Endothelial cell of umbilical vein (primary cell): ENCODE results near the gene NYAP1. TPM values are rescaled to one million over a fixed set of nuclear protein-coding genes. Genes with fewer than 3 reads are reported as not detected.

Source experiments
- BruUV-seq: library from RNA; stranded (reverse); fragments of 400-500 nt; replicated peaks from 2 replicates; lab custom pipeline; 2021; lab: Mats Ljungman, UMichigan
- CTCF ChIA-PET: fragments of 300-600, 350-600 bp; sonication (Branson Sonifier 250); formaldehyde crosslinking; loops from one replicate; lab custom pipeline; 2021; ENCODE audit warnings: antibody characterized with exemption, inconsistent platforms; lab: Charles Lee
- POLR2A ChIA-PET: fragments of 300-600, 350-600 bp; sonication (Branson Sonifier 250); formaldehyde crosslinking; loops from one replicate; lab custom pipeline; 2021; ENCODE audit warnings: antibody characterized with exemption, inconsistent platforms; lab: Charles Lee
- DNase-seq: peaks from one replicate; pipeline ENCODE4 v3.0.0-alpha.2; 2011; ENCODE audit warnings: low read depth, low spot score
- FAIRE-seq: peaks from 2 replicates; lab custom pipeline; 2011; peaks lifted over from hg19 to GRCh38; lab: Jason Lieb, UNC
- H2AFZ ChIP-seq: 2 replicates; pipeline ENCODE4 v1.6.0; 2012; ENCODE audit warnings: low read depth, low read length, control low read depth, inconsistent platforms
- H3K27ac ChIP-seq: 2 replicates; pipeline ENCODE4 v1.5.1; 2011; ENCODE audit warnings: low read depth, mild to moderate bottlenecking, control low read depth, low read length, moderate library complexity; ENCODE audit not compliant: insufficient read depth
- H3K27me3 ChIP-seq, 2 experiments: 2 replicates each; pipeline versions ENCODE4 v1.6.0 to v1.6.1; 2011; ENCODE audit warnings: low read length in 2 of 2, mixed read lengths in 1 of 2; ENCODE audit not compliant: control insufficient read depth in 2 of 2, insufficient read depth in 2 of 2
- H3K36me3 ChIP-seq, 2 experiments: 2 replicates in 1 of 2; 3 replicates in 1 of 2; pipeline ENCODE4 v1.5.1; 2011; ENCODE audit warnings: low read length in 2 of 2, mild to moderate bottlenecking in 1 of 2, moderate library complexity in 1 of 2; ENCODE audit not compliant: control insufficient read depth in 2 of 2, insufficient read depth in 2 of 2; ENCODE audit errors: extremely low read depth in 1 of 2
- H3K4me1 ChIP-seq: 3 replicates; pipeline ENCODE4 v1.5.1; 2011; ENCODE audit warnings: mild to moderate bottlenecking, low read length; ENCODE audit not compliant: control insufficient read depth, insufficient read depth; ENCODE audit errors: extremely low read depth
- H3K4me2 ChIP-seq: 2 replicates; pipeline ENCODE4 v1.6.1; 2011; ENCODE audit warnings: low read length, control low read depth, mixed read lengths; ENCODE audit not compliant: insufficient read depth
- H3K4me3 ChIP-seq, 3 experiments: fragments of 200-600 bp in 1 of 3; sonication (generic), shearing (Covaris generic) in 1 of 3; replicated peaks in 1 of 3; 2 replicates each; pipeline ENCODE4 v1.5.1; 2011 to 2016; ENCODE audit warnings: control low read depth in 3 of 3, low read length in 3 of 3, mild to moderate bottlenecking in 2 of 3, inconsistent platforms in 1 of 3, low read depth in 1 of 3, moderate library complexity in 1 of 3; ENCODE audit not compliant: insufficient read depth in 1 of 3
- H3K79me2 ChIP-seq: 2 replicates; pipeline ENCODE4 v1.6.0; 2012; ENCODE audit warnings: low read length, inconsistent platforms; ENCODE audit not compliant: control insufficient read depth, insufficient read depth
- H3K9ac ChIP-seq: replicated peaks from 2 replicates; pipeline ENCODE3; 2011; ENCODE audit warnings: low read length, control low read depth; ENCODE audit not compliant: insufficient read depth; ENCODE audit errors: extremely low read depth
- H3K9me1 ChIP-seq: replicated peaks from 3 replicates; pipeline ENCODE4 v1.6.0; 2011; ENCODE audit warnings: mild to moderate bottlenecking, low read length; ENCODE audit not compliant: control insufficient read depth, insufficient read depth; ENCODE audit errors: extremely low read depth
- H3K9me3 ChIP-seq: replicated peaks from 2 replicates; pipeline ENCODE4 v1.5.1; 2012; ENCODE audit warnings: low read length, inconsistent platforms; ENCODE audit not compliant: control insufficient read depth, insufficient read depth
- H4K20me1 ChIP-seq: replicated peaks from 2 replicates; pipeline ENCODE3; 2011; ENCODE audit warnings: mild to moderate bottlenecking, low read length; ENCODE audit not compliant: control insufficient read depth, insufficient read depth; ENCODE audit errors: extremely low read depth
- CTCF ChIP-seq, 2 donors: IDR thresholded peaks; 1 replicate in 1 of 2; 2 replicates in 1 of 2; pipeline ENCODE4 v1.5.1; 2011; ENCODE audit warnings: low read length in 2 of 2, mild to moderate bottlenecking in 2 of 2, moderate library complexity in 2 of 2, control low read depth in 1 of 2, inconsistent platforms in 1 of 2, low read depth in 1 of 2; ENCODE audit not compliant: insufficient read depth in 1 of 2; ENCODE audit errors: extremely low read depth in 1 of 2
- EZH2 ChIP-seq: IDR thresholded peaks from 2 replicates; pipeline ENCODE4 v1.6.1; 2012; ENCODE audit warnings: borderline replicate concordance, low read depth, mild to moderate bottlenecking, moderate library complexity, low read length, inconsistent platforms; ENCODE audit not compliant: severe bottlenecking
- FOS ChIP-seq: IDR thresholded peaks from 2 replicates; pipeline ENCODE4 v1.6.1; 2011; ENCODE audit warnings: mild to moderate bottlenecking, low read length, moderate library complexity, borderline replicate concordance; ENCODE audit not compliant: insufficient read depth
- GATA2 ChIP-seq: IDR thresholded peaks from 2 replicates; pipeline ENCODE4 v1.7.0; 2011; ENCODE audit warnings: low read depth, mild to moderate bottlenecking, moderate library complexity, mixed read lengths, low read length; ENCODE audit not compliant: insufficient read length, insufficient read depth
- JUN ChIP-seq: IDR thresholded peaks from 2 replicates; pipeline ENCODE4 v1.6.1; 2011; ENCODE audit warnings: borderline replicate concordance, low read depth; ENCODE audit not compliant: insufficient read length, insufficient read depth
- MAX ChIP-seq: IDR thresholded peaks from 2 replicates; pipeline ENCODE4 v1.6.1; 2011; ENCODE audit not compliant: insufficient read depth, insufficient read length
- MYC ChIP-seq: IDR thresholded peaks from one replicate; pipeline ENCODE4 v1.6.1; 2011; ENCODE audit warnings: mild to moderate bottlenecking, low read depth, low read length
- POLR2A ChIP-seq: IDR thresholded peaks from 2 replicates; pipeline ENCODE4 v1.6.1; 2012; ENCODE audit warnings: low read depth, mild to moderate bottlenecking, control low read depth, low read length
- POLR2AphosphoS5 ChIP-seq: IDR thresholded peaks from 2 replicates; pipeline ENCODE4 v1.6.1; 2012; ENCODE audit warnings: low read depth, mild to moderate bottlenecking, control low read depth, low read length, moderate library complexity; ENCODE audit not compliant: insufficient read depth
- dilution Hi-C: fragments of 300-500 bp; cut with MboI; formaldehyde crosslinking; loops from one replicate; pipeline ENCODE4 v1.15.0; 2019; ENCODE audit warnings: low sequenced_read_pairs; ENCODE audit not compliant: extremely low pct_ligation_motif_present
- intact Hi-C: fragments of 100-400 bp; cut with micrococcal nuclease; formaldehyde crosslinking; loops from one replicate; pipeline ENCODE4 v1.10.0; 2022
- polyA plus RNA-seq, 4 experiments: library from polyadenylated mRNA; depleted of rRNA in 3 of 4; stranded (reverse) in 3 of 4; unstranded in 1 of 4; fragments of >200 nt; gene quantifications; 2 replicates each; pipeline versions ENCODE4 v1.2.1 to v1.2.3, GENCODE V29; 2011 to 2012; ENCODE audit warnings: missing spikeins in 1 of 4
- total RNA-seq: library from RNA; stranded (reverse); gene quantifications from 2 replicates; pipeline ENCODE4 v1.2.3, GENCODE V29; 2021

Gene NYAP1
- total and polyA plus RNA-seq, 2 donors (not counting 3 experiments of a cell fraction or from before 2014, with no cell fraction given), result 0.37 to 2.8 TPM

- H4K20me1 ChIP-seq, result no peaks in the 10 kb centered on the region
- no peaks in the 10 kb centered on the region for H3K36me3 ChIP-seq
- intact Hi-C loops, result no loop called here
- H3K27ac ChIP-seq, result no peak overlapping the region
- no peaks in the 10 kb centered on the region for H3K27me3 ChIP-seq
- no peak overlapping the region for H3K4me3 ChIP-seq
- peaks cover 11% of the 10 kb centered on the region for H3K4me1 ChIP-seq
- no peak overlapping the region for H2AFZ ChIP-seq
- dilution Hi-C loops, result no loop called here
- no peaks in the 10 kb centered on the region for H3K9me3 ChIP-seq
- no peaks in the 10 kb centered on the region for H3K9me1 ChIP-seq
- H3K9ac ChIP-seq, result no peak overlapping the region
- no peaks in the 10 kb centered on the region for H3K79me2 ChIP-seq
- BruUV-seq, result no TSS peak
- ChIA-PET POLR2A (no interaction called here), CTCF (no interaction called here)
- FAIRE-seq, result no peak
- TF ChIP-seq EZH2, result no peak
- TF ChIP-seq POLR2A, result no peak
- TF ChIP-seq MAX, result no peak
- no peak for TF ChIP-seq GATA2
- TF ChIP-seq JUN, result no peak
- TF ChIP-seq MYC, result no peak
- TF ChIP-seq POLR2AphosphoS5, result no peak
- TF ChIP-seq CTCF (IDR thresholded peaks at IDR 0.05; ENCODE audit: extremely low read depth in 1 of 2, insufficient read depth in 1 of 2, low read depth in 1 of 2, low read length in 2 of 2), result no peak
- TF ChIP-seq FOS, result no peak
- no peak overlapping the region for H3K4me2 ChIP-seq
- DNase-seq, result no peak
These were observed 35.9 kb downstream of the NYAP1 start for GRCh38 chr7:100519580-100519979.
